HepG2 (cell line): ENCODE measurements around the gene TEX261. TPM values are rescaled to one million over a fixed set of nuclear protein-coding genes. Genes with fewer than 3 reads are reported as not detected.
A peak's percentile ranks its signal among the peaks of the same experiment; 100 is the strongest.

Experiments
- CHD4 ChIP-seq: fragments of 200-600 bp; sonication (generic); IDR thresholded peaks from 2 replicates; pipeline ENCODE4 v1.7.0; 2017; ENCODE audit warnings: mild to moderate bottlenecking, low read length, borderline replicate concordance
- FOXA1 ChIP-seq, 2 experiments: fragments of 450-650 bp in 1 of 2; sonication (generic) in 1 of 2; formaldehyde crosslinking in 1 of 2; IDR thresholded peaks; 2 replicates each; pipeline versions ENCODE4 v1.4.0 to v1.6.1; 2016 to 2020; ENCODE audit warnings: missing genetic modification reagents in 1 of 2
- MIXL1 ChIP-seq: IDR thresholded peaks from 2 replicates; pipeline ENCODE4 v1.6.1; 2016
- MTA3 ChIP-seq: sonication (generic); formaldehyde crosslinking; IDR thresholded peaks from 2 replicates; pipeline ENCODE4 v1.4.0; 2020; ENCODE audit warnings: missing genetic modification reagents
- RAD21 ChIP-seq: fragments of 450-650 bp; formaldehyde crosslinking; IDR thresholded peaks from 2 replicates; pipeline ENCODE4 v1.5.0; 2020; ENCODE audit warnings: mild to moderate bottlenecking
- STAG1 ChIP-seq: sonication (generic); formaldehyde crosslinking; IDR thresholded peaks from 2 replicates; pipeline ENCODE4 v1.4.0; 2020; ENCODE audit warnings: missing genetic modification reagents
- ZSCAN9 ChIP-seq: IDR thresholded peaks from 2 replicates; pipeline ENCODE4 v1.6.1; 2016; ENCODE audit warnings: borderline replicate concordance
- polyA plus RNA-seq, 8 experiments: library from polyadenylated mRNA; depleted of rRNA in 3 of 8; stranded (reverse) in 7 of 8; unstranded in 1 of 8; fragments of >200 nt; fragmentation: Illumina TruSeq in 4 of 8; extraction: Trizol in 4 of 8; gene quantifications; 2 replicates each; pipeline versions ENCODE4 v1.2.1 to v1.2.3, GENCODE V29; 2011 to 2016; ENCODE audit warnings: low read depth in 4 of 8, missing spikeins in 1 of 8, mixed read lengths in 1 of 8; ENCODE audit not compliant: insufficient read depth in 1 of 8
- total RNA-seq, 5 experiments: library from RNA; depleted of rRNA; stranded (reverse); fragments of >200 nt; fragmentation: Illumina TruSeq; extraction: Trizol; gene quantifications; 2 replicates each; pipeline ENCODE4 v1.2.3, GENCODE V29; 2016; ENCODE audit warnings: low read depth in 1 of 5
- TF ChIP-seq, protein P1 (sequence below): sonication (generic); formaldehyde crosslinking; conservative IDR thresholded peaks from 2 replicates; pipeline ENCODE4 v1.4.0; 2020; ENCODE audit warnings: missing genetic modification reagents
- TF ChIP-seq, protein P2 (sequence below): sonication (generic); formaldehyde crosslinking; IDR thresholded peaks from 2 replicates; pipeline ENCODE4 v1.5.1; 2020; ENCODE audit warnings: missing genetic modification reagents, mild to moderate bottlenecking, borderline replicate concordance
- TF ChIP-seq, protein P3 (sequence below): sonication (generic); formaldehyde crosslinking; IDR thresholded peaks from 2 replicates; pipeline ENCODE4 v1.5.0; 2020; ENCODE audit warnings: missing genetic modification reagents, mild to moderate bottlenecking, borderline replicate concordance
- TF ChIP-seq, protein P4 (sequence below): sonication (generic); formaldehyde crosslinking; conservative IDR thresholded peaks from 2 replicates; pipeline ENCODE4 v1.4.0; 2020; ENCODE audit warnings: mild to moderate bottlenecking, missing genetic modification reagents, moderate library complexity
- TF ChIP-seq, protein P5 (sequence below), 2 experiments: sonication (generic) in 1 of 2; formaldehyde crosslinking in 1 of 2; IDR thresholded peaks; 2 replicates each; pipeline versions ENCODE4 v1.5.1 to v1.6.1; 2011 to 2020; ENCODE audit warnings: borderline replicate concordance in 1 of 2, low read depth in 1 of 2, low read length in 1 of 2, mild to moderate bottlenecking in 1 of 2, missing genetic modification reagents in 1 of 2, moderate library complexity in 1 of 2
- TF ChIP-seq, protein P6 (sequence below): IDR thresholded peaks from 2 replicates; pipeline ENCODE4 v1.6.1; 2016; ENCODE audit warnings: low read depth, missing genetic modification reagents, missing compliant biosample characterization

TEX261 gene
- total and polyA plus RNA-seq, 2 of the 13 experiments (the other 11 are each of a cell fraction or from before 2014, with no cell fraction given), result 43.8 to 78.7 TPM

DNA sequence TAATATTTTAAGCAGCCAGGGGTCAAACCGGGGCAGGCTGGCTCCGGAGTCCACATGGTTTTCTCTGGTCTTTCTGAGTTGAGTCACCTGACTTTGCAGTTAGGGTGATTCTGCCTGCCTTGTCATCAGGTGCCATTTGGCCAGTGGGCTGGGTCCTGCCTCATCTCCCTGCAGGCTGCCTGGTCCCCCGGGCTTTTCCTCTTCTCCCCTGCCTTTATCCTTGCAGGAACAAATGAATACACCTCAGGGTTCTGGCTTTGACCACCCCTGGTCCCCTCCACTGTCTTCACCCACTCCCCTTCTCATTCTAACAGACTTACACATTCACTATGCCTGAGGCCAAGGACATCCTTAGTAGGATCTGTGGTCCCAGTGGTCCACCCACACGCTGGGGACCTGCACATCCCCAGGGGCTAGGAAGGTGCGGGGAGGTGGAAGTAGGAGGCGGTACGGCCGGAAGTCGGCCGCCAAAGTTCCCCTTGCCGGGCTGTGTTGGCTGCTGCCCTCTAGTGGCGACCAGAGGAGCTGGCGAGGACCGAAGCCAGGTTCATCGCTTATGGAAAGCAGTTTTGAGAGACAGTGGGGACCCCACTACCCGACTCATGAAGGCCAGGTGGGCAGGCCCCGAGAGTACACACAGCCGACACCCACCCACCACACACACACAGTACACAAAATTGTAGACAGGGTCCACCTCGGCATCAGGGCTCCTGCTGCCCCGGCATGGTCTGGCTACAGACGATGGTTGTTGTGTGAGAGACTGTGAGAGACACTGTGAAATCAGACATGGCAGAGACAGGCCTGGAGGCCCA, 6.3 kb upstream of the TEX261 start (continued):
- peak; percentile 44; the same call in 1 of the 2 replicates for TF ChIP-seq ZSCAN9
- TF ChIP-seq RAD21 (CRISPR knock-in tag), result peak; percentile 51
- peak; percentile 46 for TF ChIP-seq STAG1 (CRISPR knock-in tag)
- TF ChIP-seq, protein P1, sequence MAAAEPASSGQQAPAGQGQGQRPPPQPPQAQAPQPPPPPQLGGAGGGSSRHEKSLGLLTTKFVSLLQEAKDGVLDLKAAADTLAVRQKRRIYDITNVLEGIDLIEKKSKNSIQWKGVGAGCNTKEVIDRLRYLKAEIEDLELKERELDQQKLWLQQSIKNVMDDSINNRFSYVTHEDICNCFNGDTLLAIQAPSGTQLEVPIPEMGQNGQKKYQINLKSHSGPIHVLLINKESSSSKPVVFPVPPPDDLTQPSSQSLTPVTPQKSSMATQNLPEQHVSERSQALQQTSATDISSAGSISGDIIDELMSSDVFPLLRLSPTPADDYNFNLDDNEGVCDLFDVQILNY, result no peak
- TF ChIP-seq, protein P2, sequence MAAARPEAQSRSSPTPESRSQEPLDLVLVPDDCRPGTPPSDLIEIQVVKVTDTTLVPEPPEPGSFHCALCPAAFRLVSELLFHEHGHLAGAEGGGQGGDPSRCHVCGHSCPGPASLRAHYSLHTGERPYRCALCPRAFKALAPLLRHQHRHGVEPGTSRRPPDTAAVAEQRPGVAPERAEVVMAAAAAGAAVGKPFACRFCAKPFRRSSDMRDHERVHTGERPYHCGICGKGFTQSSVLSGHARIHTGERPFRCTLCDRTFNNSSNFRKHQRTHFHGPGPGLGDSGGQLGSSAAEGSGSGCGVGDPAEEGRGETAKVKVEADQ (CRISPR knock-in tag), result no peak
- TF ChIP-seq, protein P3, sequence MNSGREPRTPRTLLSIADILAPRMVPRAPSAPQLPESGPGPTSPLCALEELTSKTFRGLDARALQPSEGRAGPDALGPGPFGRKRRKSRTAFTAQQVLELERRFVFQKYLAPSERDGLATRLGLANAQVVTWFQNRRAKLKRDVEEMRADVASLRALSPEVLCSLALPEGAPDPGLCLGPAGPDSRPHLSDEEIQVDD (CRISPR knock-in tag), result no peak
- TF ChIP-seq, protein P4, sequence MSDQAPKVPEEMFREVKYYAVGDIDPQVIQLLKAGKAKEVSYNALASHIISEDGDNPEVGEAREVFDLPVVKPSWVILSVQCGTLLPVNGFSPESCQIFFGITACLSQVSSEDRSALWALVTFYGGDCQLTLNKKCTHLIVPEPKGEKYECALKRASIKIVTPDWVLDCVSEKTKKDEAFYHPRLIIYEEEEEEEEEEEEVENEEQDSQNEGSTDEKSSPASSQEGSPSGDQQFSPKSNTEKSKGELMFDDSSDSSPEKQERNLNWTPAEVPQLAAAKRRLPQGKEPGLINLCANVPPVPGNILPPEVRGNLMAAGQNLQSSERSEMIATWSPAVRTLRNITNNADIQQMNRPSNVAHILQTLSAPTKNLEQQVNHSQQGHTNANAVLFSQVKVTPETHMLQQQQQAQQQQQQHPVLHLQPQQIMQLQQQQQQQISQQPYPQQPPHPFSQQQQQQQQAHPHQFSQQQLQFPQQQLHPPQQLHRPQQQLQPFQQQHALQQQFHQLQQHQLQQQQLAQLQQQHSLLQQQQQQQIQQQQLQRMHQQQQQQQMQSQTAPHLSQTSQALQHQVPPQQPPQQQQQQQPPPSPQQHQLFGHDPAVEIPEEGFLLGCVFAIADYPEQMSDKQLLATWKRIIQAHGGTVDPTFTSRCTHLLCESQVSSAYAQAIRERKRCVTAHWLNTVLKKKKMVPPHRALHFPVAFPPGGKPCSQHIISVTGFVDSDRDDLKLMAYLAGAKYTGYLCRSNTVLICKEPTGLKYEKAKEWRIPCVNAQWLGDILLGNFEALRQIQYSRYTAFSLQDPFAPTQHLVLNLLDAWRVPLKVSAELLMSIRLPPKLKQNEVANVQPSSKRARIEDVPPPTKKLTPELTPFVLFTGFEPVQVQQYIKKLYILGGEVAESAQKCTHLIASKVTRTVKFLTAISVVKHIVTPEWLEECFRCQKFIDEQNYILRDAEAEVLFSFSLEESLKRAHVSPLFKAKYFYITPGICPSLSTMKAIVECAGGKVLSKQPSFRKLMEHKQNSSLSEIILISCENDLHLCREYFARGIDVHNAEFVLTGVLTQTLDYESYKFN, result peak; percentile 41
- TF ChIP-seq, protein P5, sequence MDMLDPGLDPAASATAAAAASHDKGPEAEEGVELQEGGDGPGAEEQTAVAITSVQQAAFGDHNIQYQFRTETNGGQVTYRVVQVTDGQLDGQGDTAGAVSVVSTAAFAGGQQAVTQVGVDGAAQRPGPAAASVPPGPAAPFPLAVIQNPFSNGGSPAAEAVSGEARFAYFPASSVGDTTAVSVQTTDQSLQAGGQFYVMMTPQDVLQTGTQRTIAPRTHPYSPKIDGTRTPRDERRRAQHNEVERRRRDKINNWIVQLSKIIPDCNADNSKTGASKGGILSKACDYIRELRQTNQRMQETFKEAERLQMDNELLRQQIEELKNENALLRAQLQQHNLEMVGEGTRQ (IDR thresholded peaks at IDR 0.05; ENCODE audit: low read depth, low read length), result no peak
- TF ChIP-seq, protein P5 (CRISPR knock-in tag; IDR thresholded peaks at IDR 0.05; ENCODE audit: borderline replicate concordance), result 0 out of 2 replicates have a peak, but pooled peaks have one; percentile 27
- no peak for TF ChIP-seq CHD4
- TF ChIP-seq, protein P6, sequence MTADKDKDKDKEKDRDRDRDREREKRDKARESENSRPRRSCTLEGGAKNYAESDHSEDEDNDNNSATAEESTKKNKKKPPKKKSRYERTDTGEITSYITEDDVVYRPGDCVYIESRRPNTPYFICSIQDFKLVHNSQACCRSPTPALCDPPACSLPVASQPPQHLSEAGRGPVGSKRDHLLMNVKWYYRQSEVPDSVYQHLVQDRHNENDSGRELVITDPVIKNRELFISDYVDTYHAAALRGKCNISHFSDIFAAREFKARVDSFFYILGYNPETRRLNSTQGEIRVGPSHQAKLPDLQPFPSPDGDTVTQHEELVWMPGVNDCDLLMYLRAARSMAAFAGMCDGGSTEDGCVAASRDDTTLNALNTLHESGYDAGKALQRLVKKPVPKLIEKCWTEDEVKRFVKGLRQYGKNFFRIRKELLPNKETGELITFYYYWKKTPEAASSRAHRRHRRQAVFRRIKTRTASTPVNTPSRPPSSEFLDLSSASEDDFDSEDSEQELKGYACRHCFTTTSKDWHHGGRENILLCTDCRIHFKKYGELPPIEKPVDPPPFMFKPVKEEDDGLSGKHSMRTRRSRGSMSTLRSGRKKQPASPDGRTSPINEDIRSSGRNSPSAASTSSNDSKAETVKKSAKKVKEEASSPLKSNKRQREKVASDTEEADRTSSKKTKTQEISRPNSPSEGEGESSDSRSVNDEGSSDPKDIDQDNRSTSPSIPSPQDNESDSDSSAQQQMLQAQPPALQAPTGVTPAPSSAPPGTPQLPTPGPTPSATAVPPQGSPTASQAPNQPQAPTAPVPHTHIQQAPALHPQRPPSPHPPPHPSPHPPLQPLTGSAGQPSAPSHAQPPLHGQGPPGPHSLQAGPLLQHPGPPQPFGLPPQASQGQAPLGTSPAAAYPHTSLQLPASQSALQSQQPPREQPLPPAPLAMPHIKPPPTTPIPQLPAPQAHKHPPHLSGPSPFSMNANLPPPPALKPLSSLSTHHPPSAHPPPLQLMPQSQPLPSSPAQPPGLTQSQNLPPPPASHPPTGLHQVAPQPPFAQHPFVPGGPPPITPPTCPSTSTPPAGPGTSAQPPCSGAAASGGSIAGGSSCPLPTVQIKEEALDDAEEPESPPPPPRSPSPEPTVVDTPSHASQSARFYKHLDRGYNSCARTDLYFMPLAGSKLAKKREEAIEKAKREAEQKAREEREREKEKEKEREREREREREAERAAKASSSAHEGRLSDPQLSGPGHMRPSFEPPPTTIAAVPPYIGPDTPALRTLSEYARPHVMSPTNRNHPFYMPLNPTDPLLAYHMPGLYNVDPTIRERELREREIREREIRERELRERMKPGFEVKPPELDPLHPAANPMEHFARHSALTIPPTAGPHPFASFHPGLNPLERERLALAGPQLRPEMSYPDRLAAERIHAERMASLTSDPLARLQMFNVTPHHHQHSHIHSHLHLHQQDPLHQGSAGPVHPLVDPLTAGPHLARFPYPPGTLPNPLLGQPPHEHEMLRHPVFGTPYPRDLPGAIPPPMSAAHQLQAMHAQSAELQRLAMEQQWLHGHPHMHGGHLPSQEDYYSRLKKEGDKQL (CRISPR knock-in tag), result no peak; the same call in 1 of the 2 replicates
- TF ChIP-seq FOXA1 (IDR thresholded peaks at IDR 0.05), result no peak
- TF ChIP-seq FOXA1 (CRISPR knock-in tag; IDR thresholded peaks at IDR 0.05), result no peak
- 0 out of 2 replicates have a peak, but pooled peaks have one; percentile 15 for TF ChIP-seq MIXL1
- TF ChIP-seq MTA3, result no peak
